Right ventricle myocardium inferior (tissue), 1 donor: ENCODE measurements around the gene MECR. TPM values are rescaled to one million over a fixed set of nuclear protein-coding genes. Genes with fewer than 3 reads are reported as not detected.

Experiments used
- ATAC-seq: fragments of 200-7000 bp; cut with Tn5 transposase; one replicate; pipeline ENCODE4 v1.9.1; 2020; ENCODE audit warnings: mild to moderate bottlenecking, moderate library complexity
- DNase-seq: peaks from one replicate; pipeline ENCODE4 v3.0.0; 2021; ENCODE audit errors: missing footprints
- intact Hi-C: fragments of 100-400 bp; cut with DNase I; formaldehyde crosslinking; loops from one replicate; pipeline ENCODE4 v1.11.0; 2022
- long read RNA-seq: library from polyadenylated mRNA; unstranded; transcript quantifications from one replicate; pipeline ENCODE4 v2.0.0, GENCODE V29; 2021
- total RNA-seq: library from RNA; stranded (reverse); fragmentation: NEBNext Ultra II Directional; extraction: Animal tissue kit (Norgen Biotek cat#: 25700); gene quantifications from one replicate; pipeline ENCODE4 v1.2.1, GENCODE V29; 2021
- donor health status: DM: no; HTN: yes; CAD: no; lungs with severe emphysema.

The MECR gene, protein sequence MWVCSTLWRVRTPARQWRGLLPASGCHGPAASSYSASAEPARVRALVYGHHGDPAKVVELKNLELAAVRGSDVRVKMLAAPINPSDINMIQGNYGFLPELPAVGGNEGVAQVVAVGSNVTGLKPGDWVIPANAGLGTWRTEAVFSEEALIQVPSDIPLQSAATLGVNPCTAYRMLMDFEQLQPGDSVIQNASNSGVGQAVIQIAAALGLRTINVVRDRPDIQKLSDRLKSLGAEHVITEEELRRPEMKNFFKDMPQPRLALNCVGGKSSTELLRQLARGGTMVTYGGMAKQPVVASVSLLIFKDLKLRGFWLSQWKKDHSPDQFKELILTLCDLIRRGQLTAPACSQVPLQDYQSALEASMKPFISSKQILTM
- 35.4 TPM for total RNA-seq
- long read RNA-seq, transcript MECR-201 (10 exons, 1,353 nt) = major isoform, 14 of 17 reads
- long read RNA-seq, partial matches to known transcripts = 0 of 17 reads
- long read RNA-seq, other reads (novel, unspliced or antisense) = 2 of 17 reads

GRCh38 chr1:29230553-29231378 lies at the start of gene MECR:
Gene MECR, minus strand, starts transcription at chr1:29230934. Its CDS starts 28 bp downstream, at chr1:29230906.
- intact Hi-C loops = loop anchor here (10.0 kb wide), 1 partner anchor 854 kb away; no protein-coding TSS in a partner anchor
- ATAC-seq (peak; percentile 98), DNase-seq (peak; percentile 97)

GRCh38 chr1:29279951-29280391 lies 49.2 kb upstream of the MECR start:
- DNase-seq (no peak), ATAC-seq (no peak)
- intact Hi-C loops = no loop called here

DNA sequence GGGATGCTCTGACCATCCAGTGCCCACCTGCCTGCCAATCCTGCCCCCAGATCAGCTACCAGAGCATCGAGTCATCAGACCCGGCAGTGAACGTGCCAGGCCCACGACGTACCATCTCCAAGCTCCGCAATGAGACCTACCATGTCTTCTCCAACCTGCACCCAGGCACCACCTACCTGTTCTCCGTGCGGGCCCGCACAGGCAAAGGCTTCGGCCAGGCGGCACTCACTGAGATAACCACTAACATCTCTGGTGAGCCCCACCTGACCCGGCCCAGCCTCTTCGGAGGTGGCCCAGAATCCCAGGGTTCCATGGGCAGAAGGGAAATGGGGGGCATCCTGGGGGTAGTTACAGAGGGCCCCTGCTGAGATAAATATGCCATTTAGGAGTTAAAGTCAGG lies 48.7 kb upstream of the MECR start:
- ATAC-seq = no peak
- DNase-seq = no peak
- intact Hi-C loops = no loop called here

DNA sequence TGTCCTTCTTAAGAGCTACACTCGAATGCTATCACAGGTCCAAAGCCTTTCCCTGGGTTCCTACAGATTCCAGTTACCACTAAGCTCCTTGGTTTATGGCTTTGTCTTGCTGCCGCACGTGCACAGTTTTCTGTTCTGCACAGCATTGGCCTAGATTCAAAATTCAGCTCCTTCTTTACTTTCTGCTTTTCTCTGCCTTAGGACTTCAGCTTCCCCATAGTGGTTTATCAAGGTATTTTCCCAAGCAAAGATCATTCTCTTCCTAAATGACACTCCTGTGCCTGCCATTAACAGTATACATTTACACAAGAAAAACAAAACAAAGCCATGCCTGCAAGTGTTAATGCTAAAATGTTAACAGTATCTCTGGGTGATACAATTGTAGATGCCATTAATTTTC lies 47.4 kb upstream of the MECR start:
- ATAC-seq (no peak), DNase-seq (no peak)
- intact Hi-C loops = no loop called here

GRCh38 chr1:29275435-29275834 lies 44.7 kb upstream of the MECR start:
- DNase-seq = no peak
- no peak for ATAC-seq
- intact Hi-C loops = no loop called here

DNA sequence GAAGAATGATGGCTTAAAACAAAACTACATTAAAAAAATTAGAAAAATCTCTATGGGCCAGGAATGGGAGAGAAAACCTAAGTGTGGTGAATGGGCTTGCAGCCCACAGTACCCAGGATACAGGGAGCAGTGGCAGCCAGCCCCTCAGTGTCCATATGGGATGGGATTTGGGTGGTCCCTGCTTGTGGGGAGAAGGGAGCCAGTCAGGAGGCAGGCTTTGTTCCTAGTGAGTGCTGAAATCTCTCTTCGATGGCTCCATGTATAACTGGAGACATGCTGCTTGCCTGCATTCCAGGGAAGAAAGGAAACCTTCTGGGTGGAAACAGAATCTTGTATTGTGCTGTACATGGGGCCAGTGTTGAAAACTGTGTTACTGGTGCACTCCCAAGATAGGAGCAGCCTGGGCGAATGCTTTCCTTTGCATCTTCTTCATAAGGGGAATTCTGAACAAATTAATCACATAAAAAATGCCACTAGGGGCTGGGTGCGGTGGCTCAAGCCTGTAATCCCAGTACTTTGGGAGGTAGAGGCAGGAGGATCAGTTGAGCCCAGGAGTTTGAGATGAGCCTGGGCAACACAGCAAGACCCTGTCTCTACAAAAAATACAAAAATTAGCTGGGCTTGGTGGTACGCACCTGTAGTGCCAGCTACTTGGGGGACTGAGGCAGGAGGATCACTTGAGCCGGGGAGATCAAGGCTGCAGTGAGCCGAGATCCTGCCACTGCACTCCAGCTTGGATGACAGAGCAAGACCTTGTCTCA lies 41.6 kb upstream of the MECR start:
- intact Hi-C loops = no loop called here
- DNase-seq (no peak), ATAC-seq (no peak)

DNA sequence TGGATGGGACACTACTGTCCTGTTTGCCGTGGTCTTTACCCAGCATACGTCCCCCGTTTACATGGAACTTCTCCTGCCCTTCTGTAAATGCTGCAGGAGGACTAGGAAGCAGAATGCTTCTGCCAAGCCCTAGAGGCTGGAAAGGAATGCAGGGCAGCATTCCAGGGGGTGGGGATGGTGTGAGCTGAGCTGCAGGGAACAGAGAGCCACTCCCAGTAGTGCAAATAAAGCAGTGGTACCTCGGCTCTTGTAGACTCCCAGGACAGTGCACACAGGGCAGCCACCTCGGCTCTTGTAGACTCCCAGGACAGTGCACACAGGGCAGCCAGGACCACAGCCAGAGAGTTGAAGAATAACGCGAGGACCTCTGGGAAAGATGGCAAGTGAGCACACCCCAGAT lies 41.0 kb upstream of the MECR start:
- ATAC-seq (peak; percentile 95), DNase-seq (no peak)
- intact Hi-C loops = no loop called here

- no peak for DNase-seq
- intact Hi-C loops = no loop called here
- ATAC-seq = no peak
These were observed 40.3 kb upstream of the MECR start for GRCh38 chr1:29270929-29271521.

DNA sequence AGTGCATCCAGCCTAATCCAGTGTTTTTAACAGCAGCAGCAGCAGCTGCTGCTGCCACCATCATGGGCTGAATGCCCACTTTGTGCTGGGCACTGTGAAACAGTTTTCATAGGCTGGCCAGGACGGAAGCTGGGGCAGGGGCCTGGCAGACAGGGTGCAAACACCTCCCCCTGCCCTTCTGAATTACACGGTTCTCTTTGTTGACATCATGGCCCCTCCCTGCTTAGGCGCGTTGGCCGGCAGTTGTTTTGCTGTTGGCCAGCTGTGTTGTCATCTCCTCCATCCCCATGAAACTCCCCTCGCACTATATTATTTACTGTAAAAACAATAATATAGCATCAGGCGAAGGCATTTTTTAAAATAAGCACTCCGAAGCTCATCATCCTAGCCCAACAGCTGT lies 38.6 kb upstream of the MECR start:
- DNase-seq (no peak), ATAC-seq (no peak)
- intact Hi-C loops = no loop called here

GRCh38 chr1:29267321-29268070 lies 36.8 kb upstream of the MECR start:
- DNase-seq (no peak), ATAC-seq (no peak)
- intact Hi-C loops = no loop called here

DNA sequence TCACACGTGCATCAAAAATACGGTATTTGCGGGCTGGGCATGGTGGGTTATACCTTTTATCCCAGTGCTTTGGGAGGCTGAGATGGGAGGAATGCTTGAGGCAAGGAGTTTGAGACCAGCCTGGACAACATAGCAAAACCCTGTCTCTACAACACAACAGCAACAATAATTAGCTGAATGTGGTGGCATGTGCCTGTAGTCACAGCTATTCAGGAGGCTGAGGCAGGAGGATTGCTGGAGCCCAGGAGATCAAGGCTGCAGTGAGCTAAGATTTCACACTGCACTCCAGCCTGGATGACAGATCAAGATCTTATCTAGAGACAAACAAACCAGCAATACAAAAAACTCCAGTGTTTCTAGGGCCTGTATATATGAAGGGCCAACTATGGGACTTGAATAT lies 36.2 kb upstream of the MECR start:
- ATAC-seq (no peak), DNase-seq (no peak)
- intact Hi-C loops = no loop called here

DNA sequence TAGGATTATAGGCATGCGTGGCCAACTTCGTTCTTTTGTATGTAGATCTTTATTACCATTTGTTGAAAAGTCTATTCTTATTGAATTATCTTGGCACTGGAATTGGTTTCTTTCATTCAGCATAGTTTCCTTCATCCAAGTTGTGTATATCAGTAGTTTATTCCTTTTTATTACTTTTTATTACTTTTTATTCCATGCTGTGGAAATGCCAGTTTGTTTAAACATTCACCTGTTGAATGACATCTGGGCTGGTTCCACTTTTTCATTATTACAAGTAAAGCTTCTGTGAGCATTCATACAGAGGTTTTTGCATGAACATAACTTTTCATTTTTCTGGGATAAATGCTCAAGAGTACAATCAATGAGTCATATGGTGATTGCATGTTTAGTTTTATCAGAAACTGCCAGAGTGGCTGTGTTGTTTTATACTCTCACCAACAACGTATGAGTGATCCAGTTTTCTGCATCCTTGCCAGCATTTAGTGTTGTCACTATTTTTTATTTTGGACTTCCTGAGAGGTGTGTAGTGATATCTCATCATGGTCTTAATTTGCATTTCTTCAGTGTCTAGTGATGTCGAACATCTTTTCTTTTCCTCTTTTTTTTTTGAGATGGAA lies 34.1 kb upstream of the MECR start:
- intact Hi-C loops = no loop called here
- no peak for DNase-seq
- ATAC-seq = no peak

DNA sequence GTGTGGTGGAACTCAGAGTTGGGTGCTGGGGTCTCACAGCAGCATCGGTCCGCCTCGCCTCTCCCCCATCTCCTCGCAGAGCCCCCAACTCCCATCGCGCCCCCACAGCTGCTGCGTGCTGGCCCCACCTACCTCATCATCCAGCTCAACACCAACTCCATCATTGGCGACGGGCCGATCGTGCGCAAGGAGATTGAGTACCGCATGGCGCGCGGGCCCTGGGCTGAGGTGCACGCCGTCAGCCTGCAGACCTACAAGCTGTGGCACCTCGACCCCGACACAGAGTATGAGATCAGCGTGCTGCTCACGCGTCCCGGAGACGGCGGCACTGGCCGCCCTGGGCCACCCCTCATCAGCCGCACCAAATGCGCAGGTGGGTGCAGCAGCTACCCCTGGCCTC lies 29.8 kb upstream of the MECR start:
- DNase-seq (no peak), ATAC-seq (no peak)
- intact Hi-C loops = no loop called here

GRCh38 chr1:29259802-29260441 lies 29.2 kb upstream of the MECR start:
- peak; percentile 85 for DNase-seq
- intact Hi-C loops = loop anchor here (10.0 kb wide), 1 partner anchor 75 kb away; no protein-coding TSS in a partner anchor
- peak; percentile 85 for ATAC-seq

- DNase-seq = no peak
- intact Hi-C loops = loop anchor here (10.0 kb wide), 1 partner anchor 76 kb away; no protein-coding TSS in a partner anchor
- ATAC-seq = peak; percentile 47
These were observed 28.5 kb upstream of the MECR start for GRCh38 chr1:29258976-29259801.
